ENCODE measurements around the gene GPR17. TPM values are rescaled to one million over a fixed set of nuclear protein-coding genes. Genes with fewer than 3 reads are reported as not detected.

Gene GPR17
- total RNA-seq, 1 experiment from 2014 or later: 0.64 TPM

DNA sequence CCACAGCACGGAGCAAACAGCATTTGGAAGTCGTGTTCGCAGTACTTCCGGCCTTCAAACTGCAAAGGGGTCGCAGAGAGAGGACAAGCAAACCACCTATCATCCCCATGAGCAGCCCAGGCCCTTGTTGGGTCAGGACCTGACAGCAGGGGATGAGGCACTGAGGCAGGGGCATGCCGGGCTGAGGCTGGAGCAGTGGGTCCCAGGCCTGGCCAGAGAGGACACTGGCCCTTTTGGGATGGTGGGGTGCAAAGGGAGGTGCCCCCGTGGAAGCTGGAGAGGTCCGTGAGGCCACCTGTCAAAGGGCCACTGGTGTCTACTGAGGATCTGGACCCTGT lies 8.9 kb downstream of the GPR17 start:
- DNase-seq (ENCODE audit: low spot score): no peak

DNA sequence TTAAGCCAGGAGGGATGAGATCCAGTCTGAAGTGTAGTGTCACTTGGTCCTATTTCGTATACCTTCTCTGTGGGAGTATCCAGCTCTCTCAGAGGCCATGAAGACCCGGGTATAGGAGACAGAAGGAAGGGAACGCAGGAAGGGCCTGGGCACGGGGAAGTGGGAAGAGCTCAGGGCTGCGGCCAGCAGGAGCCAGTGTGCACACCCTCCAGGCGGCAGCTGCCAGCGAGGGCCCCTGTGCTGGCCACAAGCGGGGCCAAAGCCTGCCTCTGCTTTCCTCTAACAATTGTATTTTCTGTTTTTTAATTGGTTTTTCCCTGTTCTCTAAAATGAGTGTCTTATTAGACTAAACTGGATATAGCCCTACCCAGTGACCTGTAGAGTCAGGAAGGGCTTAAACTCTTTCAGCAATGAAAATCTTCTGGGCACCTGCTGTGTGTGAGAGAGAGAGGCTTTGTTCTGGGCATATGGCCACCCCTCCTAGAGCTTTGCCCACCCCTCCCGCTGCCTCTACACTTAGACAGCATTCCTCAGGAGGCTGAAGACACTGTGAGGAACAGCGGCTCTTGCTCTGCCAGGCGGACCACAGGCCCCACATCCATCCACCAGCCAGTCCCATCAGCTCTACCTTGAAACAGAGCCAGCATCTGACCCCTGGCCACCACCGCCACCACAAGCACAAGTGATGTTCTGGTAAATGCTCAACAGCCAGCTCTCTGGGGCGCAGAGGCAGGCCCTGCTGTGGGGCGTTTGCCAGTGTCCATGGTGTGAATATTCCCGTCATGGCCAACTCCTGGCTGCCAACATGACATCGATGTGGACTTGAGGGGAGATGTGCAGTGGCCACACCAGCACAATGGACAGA lies 9.5 kb downstream of the GPR17 start:
- DNase-seq (ENCODE audit: low spot score): no peak

DNA sequence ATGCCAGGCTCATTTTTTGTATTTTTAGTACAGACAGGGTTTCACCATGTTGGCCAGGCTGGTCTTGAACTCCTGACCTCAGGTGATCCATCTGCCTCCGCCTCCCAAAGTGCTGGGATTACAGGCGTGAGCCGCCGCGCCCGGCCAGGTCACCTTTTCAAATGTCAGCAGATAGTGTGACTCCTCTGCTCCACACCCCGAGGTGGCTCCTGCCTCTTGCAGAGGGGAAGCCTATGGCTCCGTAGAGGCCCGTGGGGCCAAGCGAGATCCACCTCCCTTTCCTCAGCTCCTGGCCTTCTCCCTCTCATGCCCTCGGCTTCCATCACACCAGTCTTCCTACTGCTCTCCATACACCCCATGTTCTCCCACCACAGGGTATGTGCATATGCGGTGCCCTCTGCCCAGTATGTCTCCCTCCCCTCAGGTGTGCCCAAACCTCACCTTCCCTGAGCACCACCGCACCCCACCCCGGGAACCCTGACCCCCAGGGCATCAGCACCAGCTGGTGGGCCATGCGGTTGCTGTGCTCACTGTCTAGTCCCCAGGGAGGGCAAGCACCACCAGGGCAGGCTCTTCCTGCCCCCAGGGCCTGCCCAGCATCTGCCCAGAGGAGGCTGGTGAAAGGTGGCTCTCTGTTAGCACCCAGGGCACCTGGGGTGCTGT lies 10.7 kb downstream of the GPR17 start:
- no peak for DNase-seq (ENCODE audit: low spot score)

DNA sequence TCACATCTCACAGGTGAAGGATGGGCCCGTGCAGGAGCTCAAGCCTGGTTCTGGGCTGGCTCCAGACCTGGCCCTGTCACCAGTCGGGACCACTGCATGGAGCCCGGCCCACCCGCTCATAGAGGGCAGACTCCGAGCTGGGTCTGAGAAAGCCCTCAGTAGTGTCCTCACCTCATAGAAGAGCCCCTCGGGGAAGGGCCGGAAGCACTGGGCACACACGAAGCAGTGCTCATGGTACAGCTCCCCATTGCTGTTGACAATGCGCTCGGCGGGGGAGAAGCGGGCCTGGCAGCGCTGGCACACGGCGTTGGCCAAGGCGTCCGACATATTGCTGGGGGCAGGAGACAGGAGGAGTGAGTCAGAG lies 11.3 kb downstream of the GPR17 start:
- no peak for DNase-seq (ENCODE audit: low spot score)

DNA sequence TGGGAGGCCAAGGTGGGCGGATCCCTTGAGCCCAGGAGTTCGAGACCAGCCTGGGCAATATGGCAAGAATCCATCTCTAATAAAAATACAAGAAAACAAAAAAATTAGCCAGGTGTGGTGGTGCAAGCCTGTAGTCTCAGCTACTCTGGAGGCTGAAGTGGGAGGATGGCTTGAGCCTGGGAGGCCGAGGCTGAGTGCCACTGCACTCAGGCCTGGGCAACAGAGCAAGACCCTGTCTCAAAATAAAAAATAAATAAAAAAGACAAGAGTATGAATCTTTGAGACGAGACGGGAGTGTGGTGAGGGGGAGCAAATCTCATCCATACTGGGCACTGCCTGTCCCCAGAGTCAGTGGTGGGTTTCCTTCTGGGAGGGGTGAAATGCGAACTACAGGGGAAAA lies 12.2 kb downstream of the GPR17 start:
- DNase-seq (ENCODE audit: low spot score): no peak

DNA sequence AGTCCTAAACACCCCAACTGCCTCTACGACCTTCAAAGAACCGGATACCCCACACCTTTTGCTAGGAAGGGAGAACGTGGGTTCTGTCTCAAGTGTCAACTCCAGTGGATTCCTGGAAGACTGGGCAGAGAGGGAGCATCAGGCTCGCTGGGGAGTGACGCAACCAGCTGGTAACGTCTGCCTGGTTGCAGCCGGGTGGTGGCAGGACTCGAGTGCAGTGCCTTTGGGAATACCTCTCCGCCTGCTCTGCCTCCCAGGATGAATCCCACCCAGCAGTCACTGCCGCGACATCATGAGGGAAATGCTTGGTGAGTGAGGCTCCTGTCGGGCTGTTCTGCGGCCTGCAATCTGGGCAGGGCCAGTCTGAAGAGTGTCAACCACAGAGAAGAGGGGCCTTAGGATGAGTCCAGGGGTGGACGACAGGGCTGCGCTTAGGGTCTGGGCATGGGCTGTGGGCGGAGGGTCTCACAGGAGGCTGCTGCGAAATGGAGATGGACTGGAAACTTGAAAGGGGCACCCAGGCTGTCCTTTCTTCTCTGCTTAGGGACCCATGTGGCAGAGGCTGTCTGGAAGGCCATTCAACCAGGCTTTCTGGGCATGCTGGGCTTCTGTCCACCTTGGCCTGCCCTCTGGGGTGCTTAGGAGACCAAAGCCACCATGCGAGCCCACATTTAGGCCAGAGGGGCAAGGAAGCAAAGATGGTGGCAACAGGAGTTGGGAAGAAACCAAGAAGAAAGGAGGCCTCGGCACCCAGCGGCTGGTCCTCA lies 12.9 kb downstream of the GPR17 start:
- DNase-seq (ENCODE audit: low spot score): no peak

DNA sequence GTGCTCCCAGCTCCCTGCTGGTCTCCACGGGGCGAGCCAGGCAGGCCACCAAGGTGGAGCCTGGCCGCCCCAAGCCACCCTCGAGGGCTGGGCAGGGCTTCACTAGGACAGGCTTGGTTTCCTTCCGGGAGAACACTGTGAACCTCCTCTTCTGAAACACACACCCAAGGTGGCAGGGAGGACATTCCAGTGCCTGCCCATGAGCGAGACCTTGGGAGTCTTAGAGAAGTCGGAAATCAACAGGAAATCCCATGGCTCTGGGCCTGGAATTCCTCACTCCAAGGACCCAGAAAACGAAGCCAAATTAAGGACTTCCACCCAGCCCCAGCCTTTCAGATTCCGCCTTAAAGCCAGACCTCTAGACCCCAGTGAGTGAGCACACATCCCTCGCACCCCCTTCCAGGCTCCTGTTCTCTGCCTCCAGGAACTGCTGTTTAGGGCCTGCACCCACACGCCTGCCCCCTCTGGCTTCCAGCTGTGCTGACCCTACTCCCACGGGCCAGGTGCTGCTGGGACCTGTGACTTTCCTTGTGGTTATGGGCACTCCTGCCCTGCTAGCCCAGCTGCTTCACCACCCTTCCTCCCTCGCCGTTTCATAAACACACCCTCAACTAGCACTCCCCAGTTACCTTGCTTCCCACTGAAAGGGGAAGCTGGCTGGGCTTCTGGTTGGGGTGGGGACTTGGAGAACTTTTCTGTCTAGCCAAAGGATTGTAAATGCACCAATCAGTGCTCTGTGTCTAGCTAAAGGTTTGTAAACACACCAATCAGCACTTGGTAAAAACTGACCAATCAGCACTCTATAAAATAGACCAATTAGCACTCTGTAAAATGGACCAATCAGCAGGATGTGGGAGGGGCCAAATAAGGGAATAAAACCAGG lies 13.7 kb downstream of the GPR17 start:
- no peak for DNase-seq (ENCODE audit: low spot score)

DNA sequence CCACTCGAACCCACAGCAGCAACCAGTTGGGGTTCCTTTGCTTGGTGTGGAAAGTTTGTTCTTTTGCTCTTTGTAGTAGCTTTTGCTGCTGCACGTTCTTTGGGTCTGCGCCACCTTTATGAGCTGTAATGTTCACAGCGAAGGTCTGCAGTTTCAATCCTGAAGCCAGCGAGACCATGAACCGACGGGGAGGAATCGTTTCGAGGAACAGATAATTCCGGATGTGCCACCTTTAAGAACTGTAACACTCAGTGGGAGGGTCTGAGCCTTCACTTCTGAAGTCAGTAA lies 14.3 kb downstream of the GPR17 start:
- DNase-seq (ENCODE audit: low spot score): no peak

DNA sequence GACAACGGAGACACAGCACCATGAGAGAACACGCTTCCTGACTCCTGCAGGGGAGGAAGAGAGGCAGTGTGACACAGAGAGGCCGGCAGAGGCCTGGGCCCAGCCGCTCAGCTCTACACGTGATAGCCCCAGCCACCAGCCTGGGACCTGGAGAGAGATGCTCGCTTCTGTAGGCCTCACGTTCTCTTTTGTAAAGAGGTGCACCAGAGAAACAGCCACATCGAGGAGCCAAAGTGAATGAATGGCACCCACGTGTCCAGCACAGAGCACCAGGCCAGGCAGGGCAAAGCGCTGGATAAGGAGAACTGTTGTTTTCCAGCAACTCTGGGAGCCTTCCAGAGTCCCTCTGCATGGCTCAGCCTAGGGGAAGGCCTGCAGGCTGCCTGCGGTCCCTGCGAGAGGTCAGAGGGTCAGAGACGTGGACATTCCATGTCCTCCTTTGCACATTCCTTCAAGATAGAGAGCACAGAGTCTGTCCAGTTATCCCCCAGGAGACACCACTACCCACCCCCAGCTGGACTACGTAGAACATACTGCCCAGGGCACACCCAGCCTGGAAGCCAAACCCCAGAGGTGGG lies 15.2 kb downstream of the GPR17 start:
- DNase-seq (ENCODE audit: low spot score): no peak

DNA sequence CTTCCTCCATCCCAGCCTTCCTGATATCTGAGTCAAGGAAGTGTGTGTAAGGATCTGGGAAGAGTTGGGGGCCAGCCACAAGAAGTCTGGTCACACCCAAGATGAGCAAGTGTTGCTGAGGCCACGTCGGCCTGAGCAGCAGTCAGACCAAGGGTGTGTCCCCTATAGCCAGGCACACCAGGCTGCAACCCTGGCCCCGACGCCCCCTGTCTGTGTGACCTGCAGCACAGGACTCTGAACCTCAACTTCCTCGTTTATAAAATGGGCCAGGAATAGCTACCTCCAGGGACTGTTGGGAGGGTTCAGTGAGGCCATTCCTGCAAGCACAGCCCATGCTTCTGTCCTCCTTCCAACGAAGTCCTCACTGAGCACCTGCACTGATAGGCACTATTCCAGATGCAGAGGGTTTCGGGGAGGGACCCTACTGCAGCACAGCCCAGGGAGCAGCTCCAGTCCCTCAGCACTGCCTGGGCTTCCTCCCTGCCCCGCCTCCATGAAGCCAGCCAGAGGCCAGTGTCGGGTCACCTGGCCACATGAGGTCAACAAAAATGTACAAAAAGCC lies 16.1 kb downstream of the GPR17 start:
- DNase-seq (ENCODE audit: low spot score): no peak

DNA sequence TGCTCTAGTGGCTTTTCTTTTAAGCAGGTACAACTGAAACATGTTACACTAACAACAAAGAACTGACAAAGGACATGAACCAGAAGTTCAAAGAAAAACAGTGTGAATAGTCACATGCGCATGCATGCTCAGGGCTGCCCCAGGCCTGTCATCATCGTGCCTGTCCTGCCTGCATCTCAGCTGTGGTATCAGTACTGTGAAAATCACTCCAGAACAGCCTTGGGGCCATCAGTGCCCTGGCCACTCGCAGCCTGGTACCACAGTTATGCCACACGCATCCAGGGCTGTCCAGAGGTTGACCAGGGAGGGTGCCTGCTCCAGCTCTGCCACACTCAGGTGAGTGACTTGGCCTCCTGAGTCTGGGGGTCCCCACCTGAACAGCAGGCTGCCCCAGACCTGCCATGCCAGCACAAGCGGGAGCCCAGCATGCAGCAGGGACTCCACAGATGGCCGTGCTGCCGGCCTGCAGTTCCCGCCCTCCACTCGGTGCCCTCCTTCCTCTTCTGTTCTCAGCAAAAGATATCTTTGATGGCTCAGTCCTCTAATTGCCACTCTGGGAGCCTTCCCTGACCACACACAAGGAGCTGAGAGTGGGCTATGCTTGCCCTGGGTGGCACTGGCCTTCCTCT lies 17.1 kb downstream of the GPR17 start:
- no peak for DNase-seq (ENCODE audit: low spot score)

DNA sequence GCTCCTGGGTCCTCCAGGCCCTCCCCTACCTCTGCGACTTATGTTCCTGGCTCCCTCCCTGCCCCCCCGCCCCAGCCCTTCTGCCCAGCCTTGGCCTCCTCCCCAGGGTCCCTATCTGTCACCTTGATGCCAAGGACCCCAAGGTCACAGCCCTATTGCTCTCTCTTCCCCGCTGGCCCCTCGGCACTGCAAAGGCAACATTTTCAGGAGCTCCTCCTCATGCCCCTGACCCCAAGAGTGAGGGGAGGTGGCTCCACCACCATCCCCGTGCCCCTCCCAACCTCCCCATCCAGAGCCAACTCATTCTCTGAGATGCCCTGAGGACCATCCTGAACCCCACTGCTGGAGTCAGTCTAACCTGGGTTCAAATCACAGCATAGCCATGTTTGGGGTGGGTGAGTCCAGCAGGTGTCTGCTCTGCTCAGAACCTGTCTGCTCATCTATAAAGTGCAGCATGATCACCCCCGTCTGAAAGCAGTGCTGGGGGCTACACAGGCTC lies 17.7 kb downstream of the GPR17 start:
- DNase-seq (ENCODE audit: low spot score): no peak

DNA sequence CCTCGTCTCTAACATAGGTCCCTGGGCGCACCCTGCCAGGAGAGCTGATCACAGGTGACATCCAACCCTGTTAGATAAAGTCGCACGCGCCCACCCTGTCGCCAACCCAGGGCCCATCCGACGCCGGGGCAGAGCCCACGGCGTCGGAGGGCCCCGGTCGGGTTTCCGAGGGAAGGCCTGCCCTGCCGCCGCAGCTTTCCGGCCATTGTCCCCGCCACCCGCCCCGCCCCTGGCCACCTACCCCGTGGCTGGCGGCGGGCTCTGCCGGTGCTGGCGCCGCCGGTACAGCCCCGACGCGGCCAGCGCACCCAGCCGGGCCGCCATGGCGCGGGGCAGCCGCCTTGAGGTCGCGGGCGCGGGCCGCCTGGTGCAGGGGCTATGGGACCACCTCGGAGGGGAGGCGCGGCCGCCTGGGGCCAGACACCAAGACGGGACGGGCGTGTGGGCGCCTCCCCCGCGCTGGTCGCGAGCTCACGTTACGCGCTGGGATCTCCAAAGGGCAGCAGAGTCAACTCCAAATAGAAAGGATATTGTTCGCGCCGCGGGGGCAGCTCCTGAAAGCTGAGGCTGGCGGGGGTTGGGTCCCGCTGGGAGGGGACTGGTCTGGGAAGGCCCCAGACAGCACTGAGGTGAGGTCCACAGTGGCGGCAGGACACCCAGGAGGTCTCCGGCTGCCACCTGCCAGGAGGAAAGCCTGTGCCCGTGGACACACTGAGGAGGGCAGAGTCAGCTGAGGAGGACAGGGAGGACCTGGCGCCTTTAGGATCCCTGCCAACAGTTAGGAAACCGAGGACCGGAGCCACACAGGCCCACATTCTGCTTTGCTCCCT lies 18.3 kb downstream of the GPR17 start:
- no peak for DNase-seq (ENCODE audit: low spot score)

DNA sequence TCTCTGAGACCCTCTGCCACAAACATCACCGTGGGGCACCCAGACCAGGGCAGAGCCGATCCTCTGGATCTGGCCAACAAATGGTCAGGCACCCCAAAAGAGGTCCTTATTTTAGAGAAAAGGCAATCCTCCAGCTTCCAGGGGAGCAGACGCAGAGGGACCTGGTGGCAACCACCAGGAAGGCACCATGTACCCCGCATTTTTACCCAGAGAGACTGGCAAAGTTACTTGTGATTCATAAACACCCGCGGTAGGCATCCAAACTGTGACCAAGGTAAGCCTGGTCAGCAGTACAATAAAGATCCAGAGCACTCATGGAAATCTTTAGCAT lies 18.9 kb downstream of the GPR17 start:
- no peak for DNase-seq (ENCODE audit: low spot score)

DNA sequence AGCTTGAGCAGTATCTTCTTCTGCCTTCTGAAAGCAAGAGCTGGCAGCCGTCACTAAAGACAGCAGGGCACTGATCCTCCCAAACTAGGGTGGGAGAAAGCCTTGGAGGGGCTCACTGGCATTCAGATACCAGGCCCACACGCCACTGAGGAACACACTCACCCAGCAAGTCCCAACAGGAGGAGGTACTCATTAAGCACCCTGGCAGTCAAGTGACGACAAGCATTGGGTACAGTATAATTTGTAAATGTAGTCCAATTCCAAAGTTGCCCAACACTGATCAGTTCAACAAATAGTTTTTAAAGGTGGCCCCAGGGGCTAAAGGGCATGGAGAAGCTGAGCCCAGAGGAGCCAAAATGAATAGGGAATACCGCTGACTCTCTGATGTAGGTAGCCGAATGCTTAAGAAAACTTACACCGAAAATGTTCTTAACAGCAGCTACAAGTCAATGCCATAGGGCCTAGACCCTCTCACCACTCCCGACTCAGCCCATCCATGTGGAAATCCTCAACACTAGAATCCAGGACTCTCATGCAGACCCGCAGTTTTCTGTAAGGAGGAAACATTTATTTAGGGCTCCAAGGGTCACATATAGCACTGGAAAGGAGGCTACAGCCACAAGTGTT lies 19.4 kb downstream of the GPR17 start:
- DNase-seq (ENCODE audit: low spot score): no peak

DNA sequence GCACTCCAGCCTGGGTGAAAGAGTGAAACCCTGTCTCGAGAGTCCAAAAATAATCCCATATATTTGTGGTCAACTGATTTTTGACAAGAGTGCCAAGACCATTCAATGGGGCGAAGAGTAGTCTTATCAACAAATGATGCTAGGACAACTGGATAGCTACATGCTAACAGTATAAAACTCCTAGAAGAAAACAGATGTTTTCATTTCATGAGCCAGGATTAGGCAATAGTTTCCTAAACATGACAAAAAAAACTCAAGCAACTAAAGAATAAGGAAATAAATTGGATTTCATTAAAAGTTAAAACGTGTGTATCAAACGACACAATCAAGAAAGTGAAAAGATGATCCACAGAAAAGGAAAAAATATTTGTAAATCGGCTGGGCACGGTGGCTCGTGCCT lies 23.1 kb downstream of the GPR17 start:
- DNase-seq (ENCODE audit: low spot score): no peak

DNA sequence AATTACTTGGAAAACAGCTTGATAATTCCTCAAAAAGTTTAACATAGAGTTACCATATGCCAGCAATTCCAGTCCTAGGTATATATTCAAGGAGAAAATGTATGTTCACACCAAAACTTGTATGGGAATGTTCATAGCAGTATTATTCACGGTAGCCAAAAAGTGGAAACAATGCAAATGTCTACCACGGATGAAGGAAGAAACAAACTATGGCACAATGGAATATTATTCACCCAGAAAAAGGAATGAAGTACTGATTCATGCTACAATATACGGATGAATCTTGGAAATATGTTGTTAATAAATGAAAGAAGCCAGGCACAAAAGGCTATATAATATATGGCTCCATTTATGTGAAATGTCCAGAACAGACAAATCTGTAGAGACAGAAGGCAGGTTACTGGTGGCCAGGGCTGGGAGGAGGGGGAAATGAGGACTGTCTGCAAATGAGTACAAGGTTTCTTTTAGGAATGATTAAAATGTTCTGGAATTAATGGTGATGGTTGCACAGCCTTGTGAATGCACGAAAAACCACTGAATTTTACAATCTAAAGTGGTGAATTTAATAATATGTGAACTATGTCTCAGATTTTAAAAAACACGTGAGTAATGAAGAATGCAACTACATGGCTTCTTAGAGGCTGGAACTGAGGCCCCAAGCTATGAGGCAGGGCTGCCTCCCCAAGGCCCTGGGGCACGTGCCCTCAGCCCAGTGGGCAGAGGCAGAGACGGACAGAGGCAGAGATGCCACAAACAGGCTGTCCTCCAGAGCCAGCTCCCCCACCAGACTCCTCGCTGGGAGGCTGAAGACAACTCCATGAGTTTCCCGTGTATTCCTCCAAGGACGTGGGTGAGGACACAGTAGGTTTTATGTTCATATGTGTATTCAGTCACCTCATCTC lies 24.4 kb downstream of the GPR17 start:
- DNase-seq (ENCODE audit: low spot score): no peak

DNA sequence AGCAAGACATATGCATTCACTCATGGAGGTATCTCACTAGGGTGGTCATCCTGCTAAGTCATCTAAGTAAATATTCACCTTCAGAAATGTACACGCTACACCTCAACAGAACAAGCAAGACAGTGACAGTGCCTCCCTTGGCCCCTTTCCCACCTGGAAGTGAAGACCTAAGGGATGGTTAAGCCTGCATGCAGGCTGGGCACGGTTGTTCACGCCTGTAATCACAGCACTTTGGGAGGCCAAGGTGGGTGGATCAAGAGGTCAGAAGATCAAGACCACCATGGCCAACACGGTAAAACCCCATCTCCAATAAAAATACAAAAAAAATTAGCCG lies 25.0 kb downstream of the GPR17 start:
- DNase-seq (ENCODE audit: low spot score): no peak

Measured in HT-29 (cell line).